Measurements from ENCODE around the gene KIF20B.

The KIF20B gene

DNA sequence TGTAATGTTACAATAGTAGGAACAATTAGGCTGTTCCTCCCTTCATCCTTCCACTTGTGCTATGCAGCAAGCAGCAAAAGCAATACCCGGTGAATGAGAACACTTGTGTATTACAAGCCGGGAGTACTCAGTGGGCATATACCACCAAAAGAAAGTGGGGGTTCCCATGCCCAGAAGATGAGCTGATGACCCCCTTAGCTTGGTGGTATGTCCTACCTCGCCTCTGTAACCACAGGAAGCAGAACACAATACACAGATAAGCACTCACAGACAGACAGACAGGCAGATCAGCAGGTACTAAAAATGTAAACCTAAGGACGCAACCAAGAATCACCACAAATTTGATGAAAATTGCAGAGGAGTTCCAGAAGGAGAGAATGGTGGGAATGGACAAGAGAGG is 15.5 kb upstream of the KIF20B start:
- H3K4me3 ChIP-seq (ENCODE audit: low read depth, low read length) = no peak overlapping the region
- no peak for TF ChIP-seq CTCF (IDR thresholded peaks at IDR 0.05; ENCODE audit: low read depth, low read length, missing control alignments)
- no peak for DNase-seq (ENCODE audit: low read depth)

DNA sequence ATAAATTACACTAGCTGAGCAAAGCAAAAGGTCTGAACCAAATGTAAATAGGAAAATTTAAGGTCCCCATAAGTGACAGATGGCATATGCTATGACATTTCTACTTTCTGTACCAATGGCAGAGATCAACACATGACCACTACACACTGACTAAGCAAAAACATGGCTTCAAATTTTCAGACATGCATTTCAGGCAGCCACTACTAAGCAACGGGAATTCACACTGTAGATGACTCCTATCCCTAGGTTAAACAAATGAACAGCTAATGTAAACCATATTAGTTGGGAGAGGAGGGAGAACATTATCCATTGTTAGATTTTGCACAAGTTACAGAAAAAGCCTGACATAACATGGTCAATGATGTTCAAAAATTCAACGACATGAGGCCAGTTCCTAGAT is 11.4 kb upstream of the KIF20B start:
- H3K4me3 ChIP-seq (ENCODE audit: low read depth, low read length) = no peak overlapping the region
- no peak for DNase-seq (ENCODE audit: low read depth)
- TF ChIP-seq CTCF (IDR thresholded peaks at IDR 0.05; ENCODE audit: low read depth, low read length, missing control alignments) = no peak

- no peak for TF ChIP-seq CTCF (IDR thresholded peaks at IDR 0.05; ENCODE audit: low read depth, low read length, missing control alignments)
- no peak for DNase-seq (ENCODE audit: low read depth)
- H3K4me3 ChIP-seq (ENCODE audit: low read depth, low read length) = no peak overlapping the region
These were observed 9.0 kb upstream of the KIF20B start for GRCh38 chr10:89692416-89692815.

GRCh38 chr10:89693176-89693575 is 8.2 kb upstream of the KIF20B start:
- TF ChIP-seq CTCF (IDR thresholded peaks at IDR 0.05; ENCODE audit: low read depth, low read length, missing control alignments) = no peak

DNA sequence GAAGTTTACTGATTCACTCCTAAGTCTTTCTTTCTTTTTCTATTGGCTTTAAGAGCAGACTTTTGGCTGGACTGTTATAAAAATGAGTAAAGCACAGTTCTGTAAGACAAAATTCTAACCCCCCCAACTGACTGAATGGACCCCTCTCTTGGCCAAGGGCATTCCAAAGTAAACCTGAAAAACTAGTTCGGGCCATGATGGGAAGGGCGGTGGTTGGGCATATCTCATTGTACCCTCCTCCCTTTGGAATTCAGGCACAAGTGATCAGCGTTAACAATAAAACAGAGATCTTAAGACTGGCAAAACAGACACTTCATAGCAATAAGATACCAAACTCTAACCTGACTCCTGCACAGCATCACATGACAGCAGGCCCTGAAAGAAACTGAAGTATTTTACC is 6.1 kb upstream of the KIF20B start:
- no peak overlapping the region for H3K4me3 ChIP-seq (ENCODE audit: low read depth, low read length)
- no peak for TF ChIP-seq CTCF (IDR thresholded peaks at IDR 0.05; ENCODE audit: low read depth, low read length, missing control alignments)
- no peak for DNase-seq (ENCODE audit: low read depth)

More at GRCh38 chr10:89693176-89693575, 8.2 kb upstream of the KIF20B start:
- no peak overlapping the region for H3K4me3 ChIP-seq (ENCODE audit: low read depth, low read length)
- DNase-seq (ENCODE audit: low read depth) = no peak

GRCh38 chr10:89697946-89698345 is 3.4 kb upstream of the KIF20B start:
- no peak for DNase-seq (ENCODE audit: low read depth)
- no peak for TF ChIP-seq CTCF (IDR thresholded peaks at IDR 0.05; ENCODE audit: low read depth, low read length, missing control alignments)
- H3K4me3 ChIP-seq (ENCODE audit: low read depth, low read length) = no peak overlapping the region

DNA sequence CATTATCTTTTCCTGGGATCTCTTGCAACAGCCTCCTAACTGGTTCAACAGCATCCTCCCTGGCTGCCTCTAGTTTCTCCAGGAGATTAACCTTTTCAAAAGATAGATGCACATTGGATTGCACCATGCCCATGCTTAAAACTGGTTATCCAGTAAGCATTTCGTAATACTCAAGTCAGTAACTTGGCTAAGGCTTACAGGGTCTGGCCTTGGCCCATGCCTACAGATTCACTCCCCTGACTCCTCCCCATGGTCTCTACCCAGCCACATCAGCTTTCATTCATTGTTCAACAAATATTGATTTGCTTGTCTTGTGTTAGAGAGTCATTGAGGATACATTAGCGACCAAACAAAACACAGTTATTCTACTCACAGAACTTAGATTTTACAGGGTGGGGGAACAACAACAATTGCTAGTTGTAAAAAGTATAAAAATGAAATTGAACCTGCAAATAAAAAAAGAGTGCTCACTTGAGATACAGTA is 1.8 kb upstream of the KIF20B start:
- H3K4me3 ChIP-seq (ENCODE audit: low read depth, low read length) = no peak overlapping the region
- no peak for TF ChIP-seq CTCF (IDR thresholded peaks at IDR 0.05; ENCODE audit: low read depth, low read length, missing control alignments)
- no peak for DNase-seq (ENCODE audit: low read depth)
